HepG2 (cell line): Measurements from ENCODE around the gene TRERF1. TPM values are rescaled to one million over a fixed set of nuclear protein-coding genes. Genes with fewer than 3 reads are reported as not detected.

Experiments
- BCL6 ChIP-seq: IDR thresholded peaks from 2 replicates; pipeline ENCODE4 v1.6.1; 2016; ENCODE audit warnings: missing genetic modification reagents, missing compliant biosample characterization
- CC2D1A ChIP-seq: sonication (generic); formaldehyde crosslinking; IDR thresholded peaks from 2 replicates; pipeline ENCODE4 v1.8.1; 2023; ENCODE audit warnings: mild to moderate bottlenecking, missing genetic modification reagents
- GTF3A ChIP-seq: sonication (generic); formaldehyde crosslinking; conservative IDR thresholded peaks from 2 replicates; pipeline ENCODE4 v1.4.0; 2020; ENCODE audit warnings: mild to moderate bottlenecking, missing genetic modification reagents
- PRMT3 ChIP-seq: sonication (generic); formaldehyde crosslinking; IDR thresholded peaks from 2 replicates; pipeline ENCODE4 v1.8.1; 2022; ENCODE audit warnings: low read depth, mild to moderate bottlenecking, moderate library complexity, missing genetic modification reagents, borderline replicate concordance
- YY1 ChIP-seq: IDR thresholded peaks from 2 replicates; pipeline ENCODE4 v1.6.1; 2011; ENCODE audit warnings: low read length, low read depth, moderate library complexity, mild to moderate bottlenecking; ENCODE audit not compliant: insufficient read depth, insufficient replicate concordance
- ZFP90 ChIP-seq: sonication (generic); formaldehyde crosslinking; IDR thresholded peaks from 2 replicates; pipeline ENCODE4 v1.8.0; 2022; ENCODE audit warnings: missing genetic modification reagents, mild to moderate bottlenecking, inconsistent platforms, borderline replicate concordance
- ZNF121 ChIP-seq: sonication (generic); formaldehyde crosslinking; IDR thresholded peaks from 2 replicates; pipeline ENCODE4 v1.5.0; 2020; ENCODE audit warnings: mild to moderate bottlenecking, missing genetic modification reagents
- ZNF263 ChIP-seq: sonication (generic); formaldehyde crosslinking; IDR thresholded peaks from 2 replicates; pipeline ENCODE4 v1.4.0; 2020; ENCODE audit warnings: missing genetic modification reagents
- ZNF317 ChIP-seq: sonication (generic); formaldehyde crosslinking; IDR thresholded peaks from 2 replicates; pipeline ENCODE4 v1.5.0; 2020; ENCODE audit warnings: mild to moderate bottlenecking, missing genetic modification reagents
- ZNF496 ChIP-seq: sonication (generic); formaldehyde crosslinking; IDR thresholded peaks from 2 replicates; pipeline ENCODE4 v1.8.1; 2023; ENCODE audit warnings: mild to moderate bottlenecking, moderate library complexity, missing genetic modification reagents; ENCODE audit not compliant: insufficient replicate concordance
- ZNF790 ChIP-seq: sonication (generic); formaldehyde crosslinking; IDR thresholded peaks from 2 replicates; pipeline ENCODE4 v1.8.0; 2022; ENCODE audit warnings: missing genetic modification reagents, mild to moderate bottlenecking, borderline replicate concordance
- polyA plus RNA-seq, 8 experiments: library from polyadenylated mRNA; depleted of rRNA in 3 of 8; stranded (reverse) in 7 of 8; unstranded in 1 of 8; fragments of >200 nt; fragmentation: Illumina TruSeq in 4 of 8; extraction: Trizol in 4 of 8; gene quantifications; 2 replicates each; pipeline versions ENCODE4 v1.2.1 to v1.2.3, GENCODE V29; 2011 to 2016; ENCODE audit warnings: low read depth in 4 of 8, missing spikeins in 1 of 8, mixed read lengths in 1 of 8; ENCODE audit not compliant: insufficient read depth in 1 of 8
- total RNA-seq, 5 experiments: library from RNA; depleted of rRNA; stranded (reverse); fragments of >200 nt; fragmentation: Illumina TruSeq; extraction: Trizol; gene quantifications; 2 replicates each; pipeline ENCODE4 v1.2.3, GENCODE V29; 2016; ENCODE audit warnings: low read depth in 1 of 5
- TF ChIP-seq, protein P1 (sequence below): IDR thresholded peaks from 2 replicates; pipeline ENCODE4 v1.6.1; 2016; ENCODE audit warnings: mild to moderate bottlenecking, missing biosample characterization, missing genetic modification reagents
- TF ChIP-seq, protein P2 (sequence below): sonication (generic); formaldehyde crosslinking; IDR thresholded peaks from 2 replicates; pipeline ENCODE4 v1.4.0; 2020; ENCODE audit warnings: missing genetic modification reagents
- TF ChIP-seq, protein P3 (sequence below): sonication (generic); formaldehyde crosslinking; IDR thresholded peaks from 2 replicates; pipeline ENCODE4 v1.5.1; 2020; ENCODE audit warnings: missing genetic modification reagents, mild to moderate bottlenecking, borderline replicate concordance
- TF ChIP-seq, protein P4 (sequence below): sonication (generic); formaldehyde crosslinking; IDR thresholded peaks from 2 replicates; pipeline ENCODE4; 2020; ENCODE audit warnings: missing genetic modification reagents, mild to moderate bottlenecking, borderline replicate concordance
- TF ChIP-seq, protein P5 (sequence below): sonication (generic); formaldehyde crosslinking; IDR thresholded peaks from 2 replicates; pipeline ENCODE4 v1.4.0; 2020; ENCODE audit warnings: missing genetic modification reagents

TRERF1 gene
- total and polyA plus RNA-seq, 2 of the 13 experiments (the other 11 are each of a cell fraction or from before 2014, with no cell fraction given), result 0.02 TPM; not detected in 1

DNA sequence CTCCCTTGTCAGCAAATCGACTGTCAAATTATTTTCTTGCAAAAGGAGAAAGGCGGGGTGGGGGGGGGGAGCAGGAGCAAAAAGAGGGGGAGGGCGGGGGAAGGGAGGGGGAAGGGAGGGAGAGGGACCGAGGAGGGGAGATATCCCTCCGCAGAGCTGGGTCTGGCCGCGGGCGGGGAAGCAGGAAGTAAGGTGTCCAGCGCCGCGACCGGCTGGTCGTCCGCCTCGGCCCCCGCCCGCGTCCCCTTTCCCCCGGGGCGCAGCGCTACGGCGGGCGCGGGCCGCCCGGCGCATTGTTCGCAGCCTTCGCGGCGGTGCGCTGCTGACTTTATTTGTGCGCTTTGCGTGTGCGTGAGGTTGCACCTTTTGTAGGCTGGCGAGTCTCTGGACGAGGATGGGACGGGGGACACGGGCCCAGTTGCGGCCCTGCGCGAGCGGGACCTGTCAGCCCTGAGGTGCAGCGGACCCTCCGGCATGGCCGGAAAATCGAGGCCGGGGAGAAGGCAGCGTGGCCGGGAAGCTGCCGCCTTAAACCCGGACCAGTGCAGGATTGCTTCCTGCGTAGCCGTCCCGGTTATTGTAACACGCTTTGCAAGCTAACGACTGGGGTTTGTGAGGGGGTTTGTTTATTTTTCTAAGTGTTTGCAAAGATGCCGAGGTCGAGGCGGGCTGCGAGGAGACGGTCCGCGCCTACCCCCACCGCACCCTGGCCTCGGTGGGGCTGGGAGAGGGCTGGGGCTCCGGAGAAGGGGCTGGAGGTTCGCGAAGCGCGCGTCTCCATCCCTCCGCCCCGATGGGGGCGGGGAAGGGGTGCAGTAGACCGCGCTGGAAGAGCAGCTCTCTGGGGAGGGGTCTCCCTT lies 675 bp upstream of the TRERF1 start (continued):
- no peak for TF ChIP-seq PRMT3 (CRISPR knock-in tag)
- no peak for TF ChIP-seq ZNF121 (CRISPR knock-in tag)
- no peak for TF ChIP-seq ZNF496 (CRISPR knock-in tag)
- no peak for TF ChIP-seq GTF3A
- TF ChIP-seq, protein P1, sequence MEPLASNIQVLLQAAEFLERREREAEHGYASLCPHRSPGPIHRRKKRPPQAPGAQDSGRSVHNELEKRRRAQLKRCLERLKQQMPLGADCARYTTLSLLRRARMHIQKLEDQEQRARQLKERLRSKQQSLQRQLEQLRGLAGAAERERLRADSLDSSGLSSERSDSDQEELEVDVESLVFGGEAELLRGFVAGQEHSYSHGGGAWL (CRISPR knock-in tag), result no peak
- no peak for TF ChIP-seq CC2D1A
- TF ChIP-seq, protein P2, sequence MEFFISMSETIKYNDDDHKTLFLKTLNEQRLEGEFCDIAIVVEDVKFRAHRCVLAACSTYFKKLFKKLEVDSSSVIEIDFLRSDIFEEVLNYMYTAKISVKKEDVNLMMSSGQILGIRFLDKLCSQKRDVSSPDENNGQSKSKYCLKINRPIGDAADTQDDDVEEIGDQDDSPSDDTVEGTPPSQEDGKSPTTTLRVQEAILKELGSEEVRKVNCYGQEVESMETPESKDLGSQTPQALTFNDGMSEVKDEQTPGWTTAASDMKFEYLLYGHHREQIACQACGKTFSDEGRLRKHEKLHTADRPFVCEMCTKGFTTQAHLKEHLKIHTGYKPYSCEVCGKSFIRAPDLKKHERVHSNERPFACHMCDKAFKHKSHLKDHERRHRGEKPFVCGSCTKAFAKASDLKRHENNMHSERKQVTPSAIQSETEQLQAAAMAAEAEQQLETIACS (CRISPR knock-in tag), result no peak
- TF ChIP-seq YY1, result no peak
- no peak for TF ChIP-seq BCL6 (CRISPR knock-in tag)
- TF ChIP-seq ZNF790, result no peak
- TF ChIP-seq, protein P3, sequence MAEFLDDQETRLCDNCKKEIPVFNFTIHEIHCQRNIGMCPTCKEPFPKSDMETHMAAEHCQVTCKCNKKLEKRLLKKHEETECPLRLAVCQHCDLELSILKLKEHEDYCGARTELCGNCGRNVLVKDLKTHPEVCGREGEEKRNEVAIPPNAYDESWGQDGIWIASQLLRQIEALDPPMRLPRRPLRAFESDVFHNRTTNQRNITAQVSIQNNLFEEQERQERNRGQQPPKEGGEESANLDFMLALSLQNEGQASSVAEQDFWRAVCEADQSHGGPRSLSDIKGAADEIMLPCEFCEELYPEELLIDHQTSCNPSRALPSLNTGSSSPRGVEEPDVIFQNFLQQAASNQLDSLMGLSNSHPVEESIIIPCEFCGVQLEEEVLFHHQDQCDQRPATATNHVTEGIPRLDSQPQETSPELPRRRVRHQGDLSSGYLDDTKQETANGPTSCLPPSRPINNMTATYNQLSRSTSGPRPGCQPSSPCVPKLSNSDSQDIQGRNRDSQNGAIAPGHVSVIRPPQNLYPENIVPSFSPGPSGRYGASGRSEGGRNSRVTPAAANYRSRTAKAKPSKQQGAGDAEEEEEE, result no peak
- no peak for TF ChIP-seq ZFP90 (CRISPR knock-in tag)
- no peak; the same call in 1 of the 2 replicates for TF ChIP-seq ZNF263 (CRISPR knock-in tag)
- TF ChIP-seq, protein P4, sequence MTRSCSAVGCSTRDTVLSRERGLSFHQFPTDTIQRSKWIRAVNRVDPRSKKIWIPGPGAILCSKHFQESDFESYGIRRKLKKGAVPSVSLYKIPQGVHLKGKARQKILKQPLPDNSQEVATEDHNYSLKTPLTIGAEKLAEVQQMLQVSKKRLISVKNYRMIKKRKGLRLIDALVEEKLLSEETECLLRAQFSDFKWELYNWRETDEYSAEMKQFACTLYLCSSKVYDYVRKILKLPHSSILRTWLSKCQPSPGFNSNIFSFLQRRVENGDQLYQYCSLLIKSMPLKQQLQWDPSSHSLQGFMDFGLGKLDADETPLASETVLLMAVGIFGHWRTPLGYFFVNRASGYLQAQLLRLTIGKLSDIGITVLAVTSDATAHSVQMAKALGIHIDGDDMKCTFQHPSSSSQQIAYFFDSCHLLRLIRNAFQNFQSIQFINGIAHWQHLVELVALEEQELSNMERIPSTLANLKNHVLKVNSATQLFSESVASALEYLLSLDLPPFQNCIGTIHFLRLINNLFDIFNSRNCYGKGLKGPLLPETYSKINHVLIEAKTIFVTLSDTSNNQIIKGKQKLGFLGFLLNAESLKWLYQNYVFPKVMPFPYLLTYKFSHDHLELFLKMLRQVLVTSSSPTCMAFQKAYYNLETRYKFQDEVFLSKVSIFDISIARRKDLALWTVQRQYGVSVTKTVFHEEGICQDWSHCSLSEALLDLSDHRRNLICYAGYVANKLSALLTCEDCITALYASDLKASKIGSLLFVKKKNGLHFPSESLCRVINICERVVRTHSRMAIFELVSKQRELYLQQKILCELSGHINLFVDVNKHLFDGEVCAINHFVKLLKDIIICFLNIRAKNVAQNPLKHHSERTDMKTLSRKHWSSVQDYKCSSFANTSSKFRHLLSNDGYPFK (CRISPR knock-in tag), result no peak
- TF ChIP-seq, protein P5, sequence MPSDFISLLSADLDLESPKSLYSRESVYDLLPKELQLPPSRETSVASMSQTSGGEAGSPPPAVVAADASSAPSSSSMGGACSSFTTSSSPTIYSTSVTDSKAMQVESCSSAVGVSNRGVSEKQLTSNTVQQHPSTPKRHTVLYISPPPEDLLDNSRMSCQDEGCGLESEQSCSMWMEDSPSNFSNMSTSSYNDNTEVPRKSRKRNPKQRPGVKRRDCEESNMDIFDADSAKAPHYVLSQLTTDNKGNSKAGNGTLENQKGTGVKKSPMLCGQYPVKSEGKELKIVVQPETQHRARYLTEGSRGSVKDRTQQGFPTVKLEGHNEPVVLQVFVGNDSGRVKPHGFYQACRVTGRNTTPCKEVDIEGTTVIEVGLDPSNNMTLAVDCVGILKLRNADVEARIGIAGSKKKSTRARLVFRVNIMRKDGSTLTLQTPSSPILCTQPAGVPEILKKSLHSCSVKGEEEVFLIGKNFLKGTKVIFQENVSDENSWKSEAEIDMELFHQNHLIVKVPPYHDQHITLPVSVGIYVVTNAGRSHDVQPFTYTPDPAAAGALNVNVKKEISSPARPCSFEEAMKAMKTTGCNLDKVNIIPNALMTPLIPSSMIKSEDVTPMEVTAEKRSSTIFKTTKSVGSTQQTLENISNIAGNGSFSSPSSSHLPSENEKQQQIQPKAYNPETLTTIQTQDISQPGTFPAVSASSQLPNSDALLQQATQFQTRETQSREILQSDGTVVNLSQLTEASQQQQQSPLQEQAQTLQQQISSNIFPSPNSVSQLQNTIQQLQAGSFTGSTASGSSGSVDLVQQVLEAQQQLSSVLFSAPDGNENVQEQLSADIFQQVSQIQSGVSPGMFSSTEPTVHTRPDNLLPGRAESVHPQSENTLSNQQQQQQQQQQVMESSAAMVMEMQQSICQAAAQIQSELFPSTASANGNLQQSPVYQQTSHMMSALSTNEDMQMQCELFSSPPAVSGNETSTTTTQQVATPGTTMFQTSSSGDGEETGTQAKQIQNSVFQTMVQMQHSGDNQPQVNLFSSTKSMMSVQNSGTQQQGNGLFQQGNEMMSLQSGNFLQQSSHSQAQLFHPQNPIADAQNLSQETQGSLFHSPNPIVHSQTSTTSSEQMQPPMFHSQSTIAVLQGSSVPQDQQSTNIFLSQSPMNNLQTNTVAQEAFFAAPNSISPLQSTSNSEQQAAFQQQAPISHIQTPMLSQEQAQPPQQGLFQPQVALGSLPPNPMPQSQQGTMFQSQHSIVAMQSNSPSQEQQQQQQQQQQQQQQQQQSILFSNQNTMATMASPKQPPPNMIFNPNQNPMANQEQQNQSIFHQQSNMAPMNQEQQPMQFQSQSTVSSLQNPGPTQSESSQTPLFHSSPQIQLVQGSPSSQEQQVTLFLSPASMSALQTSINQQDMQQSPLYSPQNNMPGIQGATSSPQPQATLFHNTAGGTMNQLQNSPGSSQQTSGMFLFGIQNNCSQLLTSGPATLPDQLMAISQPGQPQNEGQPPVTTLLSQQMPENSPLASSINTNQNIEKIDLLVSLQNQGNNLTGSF, result peak; percentile 50; the same call in 1 of the 2 replicates
- TF ChIP-seq ZNF317 (CRISPR knock-in tag), result no peak
